Activated CD4-positive, alpha-beta T cell treated with anti-CD3 and anti-CD28 coated beads for 48 hours (primary cell): ENCODE results near the gene NFKB1.

Source experiments
- DNase-seq: peaks from one replicate; pipeline ENCODE4 v3.0.0-alpha.2; 2020

The NFKB1 gene

DNA sequence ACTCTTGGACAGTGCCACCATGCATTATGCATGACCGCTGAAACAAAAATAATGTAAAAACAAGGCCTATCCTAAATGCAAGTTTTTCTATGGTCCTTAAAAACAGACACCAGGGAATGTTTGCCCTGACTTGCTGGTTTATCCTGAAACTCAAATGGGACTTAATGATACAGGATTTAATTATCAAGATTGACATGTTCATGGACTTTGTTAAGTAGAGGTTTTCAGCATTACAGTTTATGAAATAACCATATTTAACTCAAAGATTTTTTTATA, 1.3 kb downstream of the NFKB1 start:
- no peak for DNase-seq

DNA sequence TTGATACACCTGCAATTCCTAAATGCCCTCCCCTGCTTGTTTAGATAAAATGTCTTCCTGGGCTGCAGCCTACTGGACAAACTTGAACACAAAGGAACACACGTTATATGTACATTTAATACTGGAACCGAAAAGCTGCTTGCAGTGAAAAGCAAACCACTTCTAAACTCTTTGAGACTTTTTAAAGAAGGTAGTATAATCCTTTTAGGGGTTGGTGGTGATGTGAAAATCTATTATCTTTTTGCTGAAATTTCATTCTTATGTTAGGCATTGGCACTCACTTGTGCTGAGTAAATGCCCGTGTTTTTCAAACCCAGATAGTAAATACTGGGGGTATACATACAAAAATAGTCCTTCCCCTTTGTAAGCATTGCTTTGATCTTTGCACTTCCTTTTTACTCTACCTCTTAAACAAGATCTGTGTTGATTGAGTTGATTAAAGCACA, 2.2 kb downstream of the NFKB1 start:
- DNase-seq, result no peak

DNA sequence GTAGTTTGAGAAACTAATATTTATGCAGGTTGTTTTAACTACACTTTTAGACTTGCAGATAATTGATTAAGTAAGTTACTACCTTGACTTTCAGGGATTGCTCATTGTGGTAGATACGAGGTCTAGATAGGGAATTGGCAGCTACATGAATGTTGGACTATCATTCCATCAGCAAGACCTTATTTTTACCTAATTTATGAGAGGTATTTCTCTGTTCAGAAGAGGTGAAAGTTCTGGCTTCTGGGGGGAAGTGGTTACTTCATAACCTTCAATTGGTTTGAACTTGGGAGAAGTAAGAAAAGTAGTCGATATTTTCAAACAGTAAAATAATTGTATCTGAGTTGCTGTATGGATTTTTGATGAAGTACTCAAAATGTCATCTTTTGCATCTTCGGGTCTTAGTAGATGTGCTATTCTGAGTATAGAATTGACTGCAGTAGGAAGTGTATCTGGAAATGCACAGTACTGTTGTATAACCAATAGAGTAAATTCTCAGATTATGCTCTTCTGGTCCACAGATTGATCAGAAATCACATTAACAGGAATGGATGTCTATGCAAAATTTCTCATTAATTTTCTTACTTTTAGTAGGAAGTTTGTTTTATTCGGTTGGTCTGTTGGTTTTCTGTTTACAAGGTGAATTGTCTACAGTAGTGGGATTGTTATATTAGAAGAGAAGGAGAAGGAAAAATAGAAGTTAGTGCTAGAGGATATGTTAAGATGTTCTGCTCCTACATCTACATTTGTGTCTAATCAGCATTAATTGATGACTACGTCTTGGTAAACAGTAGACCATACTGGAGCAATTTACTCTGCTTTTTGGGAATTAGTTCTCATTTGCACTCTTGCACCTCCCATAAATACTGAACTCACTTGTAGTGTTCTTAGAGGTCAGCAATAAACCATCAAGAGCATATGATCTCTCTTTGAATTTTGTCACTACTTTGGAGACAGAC, 3.0 kb downstream of the NFKB1 start:
- DNase-seq, result no peak

DNA sequence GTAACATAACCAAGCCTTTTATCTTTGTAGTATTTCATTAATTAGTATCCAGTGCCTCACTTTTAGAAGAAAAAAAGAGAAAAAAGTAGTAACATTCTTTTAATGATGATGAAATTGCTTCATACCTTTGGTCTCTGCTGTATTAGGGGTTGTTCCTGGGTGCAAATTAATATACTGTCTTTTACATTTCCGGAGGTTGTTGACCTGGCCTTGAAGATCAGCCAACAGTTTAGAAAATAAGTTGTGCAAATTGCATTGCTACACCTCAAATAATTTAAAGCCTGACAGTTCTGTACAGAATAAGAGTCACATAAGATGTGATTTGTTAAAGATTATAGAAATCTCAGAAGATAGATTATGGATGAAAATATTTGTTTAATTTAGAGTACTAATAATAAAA, 3.8 kb downstream of the NFKB1 start:
- no peak for DNase-seq

DNA sequence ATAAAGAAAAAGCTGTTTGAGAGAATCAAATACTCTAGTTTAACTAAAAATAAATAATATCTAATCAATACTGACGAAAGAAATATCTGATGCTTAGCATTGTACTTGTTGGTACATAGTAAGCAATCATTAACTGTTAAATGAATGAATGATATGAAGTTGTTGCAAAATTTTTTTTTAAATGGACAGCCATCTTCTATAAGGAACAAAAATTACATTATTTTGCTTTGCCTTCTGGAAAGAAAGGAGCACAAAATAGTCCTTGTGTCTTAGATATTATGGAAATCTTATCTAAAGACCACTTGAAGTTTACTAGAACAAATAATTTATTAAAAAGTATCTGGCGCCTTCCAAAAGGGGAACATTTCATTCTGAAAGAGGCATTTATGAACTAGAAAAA, 4.5 kb downstream of the NFKB1 start:
- DNase-seq, result no peak

DNA sequence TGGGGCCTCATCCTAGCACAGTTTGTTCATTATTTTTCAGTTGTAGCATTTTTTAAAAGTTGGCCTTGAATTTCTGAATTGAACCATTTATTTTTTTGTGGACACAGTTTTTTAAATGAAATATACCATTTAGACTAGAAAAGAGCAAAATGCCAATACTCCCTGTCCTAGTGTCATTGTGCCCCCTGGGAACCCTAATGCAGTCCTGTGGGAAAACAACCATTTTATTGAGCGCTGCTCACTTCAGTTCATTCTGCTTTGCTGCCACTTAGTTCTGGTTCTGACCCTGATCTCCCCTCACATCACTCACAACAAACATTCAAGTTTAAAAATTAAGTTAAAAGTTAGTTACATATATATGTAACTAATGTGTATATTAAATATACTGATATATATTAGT, 5.4 kb downstream of the NFKB1 start:
- DNase-seq, result no peak

DNA sequence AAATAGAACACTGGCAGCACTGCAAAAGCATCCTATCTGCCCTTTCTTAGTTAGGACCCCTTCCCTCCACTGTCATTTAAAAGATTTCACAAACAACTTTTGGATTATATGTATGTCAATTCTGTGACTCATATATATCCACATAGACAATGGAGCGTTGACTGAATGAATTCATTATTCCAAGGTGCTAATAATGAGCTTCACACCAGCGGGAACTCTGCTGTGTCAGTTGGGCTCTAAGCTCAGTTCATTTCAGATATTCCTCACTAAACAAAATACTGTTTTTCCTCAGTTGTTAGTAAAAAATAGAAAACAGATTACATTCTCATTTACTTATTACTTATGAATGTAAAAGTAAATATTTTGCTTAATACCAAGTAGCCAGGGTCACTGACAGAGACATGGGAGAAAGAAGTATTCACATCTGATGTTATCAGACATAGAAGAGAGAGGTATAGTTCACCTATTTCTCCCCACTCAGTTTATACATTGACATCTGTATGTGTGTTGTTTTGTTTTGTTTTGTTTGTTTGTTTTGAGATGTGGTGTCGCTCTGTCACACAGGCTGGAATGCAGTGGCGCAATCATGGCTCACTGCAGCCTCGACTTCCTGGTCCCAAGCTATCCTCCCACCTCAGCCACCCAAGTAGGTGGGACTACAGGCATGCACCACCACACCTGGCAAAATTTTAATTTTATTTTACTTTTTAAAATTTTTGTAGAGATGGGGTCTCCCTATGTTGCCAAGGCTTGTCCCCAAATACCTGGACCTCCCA, 10.9 kb downstream of the NFKB1 start:
- DNase-seq, result no peak

DNA sequence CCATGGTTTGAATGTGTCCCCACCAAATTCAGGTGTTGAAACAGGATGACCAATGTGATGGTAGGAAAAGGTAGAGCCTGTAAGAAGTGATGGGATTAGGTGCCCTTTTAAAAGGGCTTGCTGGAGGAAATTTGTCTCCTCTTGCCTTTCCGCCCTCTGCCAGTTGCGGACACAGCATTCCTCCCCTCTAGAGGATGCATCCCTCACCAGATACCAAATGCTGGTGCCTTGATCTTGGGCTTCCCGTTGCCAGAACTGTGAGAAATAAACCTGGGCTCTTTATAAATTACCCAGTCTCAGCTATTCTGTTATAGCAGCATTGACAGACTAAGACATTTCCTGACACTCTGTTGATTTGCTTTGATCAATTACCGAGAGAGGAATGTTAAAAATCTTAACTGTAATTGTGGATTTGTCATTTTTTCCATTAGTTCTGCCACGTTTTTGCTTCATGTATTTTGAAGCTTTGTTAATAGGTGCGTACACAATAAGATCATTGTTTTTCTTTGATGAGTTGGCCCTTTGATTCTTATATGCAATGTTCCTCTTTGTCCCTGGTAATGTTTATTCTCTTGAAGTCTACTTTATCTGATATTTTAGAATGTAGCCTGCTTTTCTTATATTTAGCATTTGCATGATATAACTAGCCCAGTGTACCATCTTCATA, 13.3 kb downstream of the NFKB1 start:
- DNase-seq, result no peak

DNA sequence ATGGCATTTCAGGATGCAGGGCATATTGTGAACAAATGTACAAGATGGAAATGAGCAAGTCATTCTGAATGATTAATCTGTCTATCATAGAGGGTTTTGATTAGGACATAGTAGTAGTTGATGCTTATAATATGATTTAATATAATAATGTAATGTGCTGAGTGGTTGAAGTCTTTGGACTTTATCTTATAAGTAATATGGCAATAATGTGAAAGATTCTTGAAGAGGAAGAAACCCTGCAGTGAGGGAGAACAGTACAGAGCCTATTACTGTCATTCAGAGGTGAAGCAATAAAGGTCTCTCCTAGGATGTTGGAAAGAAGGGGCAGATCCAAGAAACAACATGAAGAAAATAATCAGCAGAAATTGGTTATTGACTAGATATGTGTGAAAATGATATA, 16.6 kb downstream of the NFKB1 start:
- no peak for DNase-seq

DNA sequence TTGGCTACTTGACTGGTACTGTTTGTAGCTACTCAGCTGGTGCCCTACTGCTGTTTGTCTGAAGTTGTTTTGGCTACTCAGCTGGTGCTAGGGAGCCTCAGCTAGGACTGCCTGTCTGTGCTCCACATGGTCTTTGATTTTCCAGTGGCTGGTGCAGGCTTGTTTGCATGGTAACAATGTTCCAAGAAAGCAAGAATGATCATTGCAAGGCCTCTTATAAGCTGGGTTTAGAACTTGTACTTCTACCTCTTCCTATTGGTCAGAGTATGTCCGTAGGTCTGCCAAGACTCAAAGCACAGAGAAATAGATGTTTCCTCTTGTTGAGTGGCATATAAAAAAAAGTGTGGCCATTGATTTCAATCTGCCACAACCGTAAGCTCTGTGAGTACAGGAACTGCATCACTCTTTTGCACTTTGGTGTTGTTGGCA, 17.6 kb downstream of the NFKB1 start:
- no peak for DNase-seq

DNA sequence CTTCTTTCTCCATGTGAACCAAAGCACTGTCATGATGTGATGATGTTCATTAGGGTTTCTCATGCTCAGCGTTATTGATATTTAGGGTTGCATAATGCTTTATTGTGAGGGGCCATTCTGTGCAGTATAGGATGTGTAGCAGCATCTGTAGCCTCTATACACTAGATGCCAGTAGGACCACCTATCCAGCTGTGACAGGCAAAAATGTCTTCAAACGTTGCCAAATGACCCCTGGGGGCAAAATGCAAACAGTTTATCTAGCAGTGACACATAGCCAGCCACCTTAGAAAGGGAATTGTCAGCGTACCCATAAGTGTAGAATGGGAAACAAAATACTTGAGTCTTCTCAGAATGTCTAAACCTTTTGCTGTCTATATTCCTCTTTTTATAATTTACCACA, 18.8 kb downstream of the NFKB1 start:
- no peak for DNase-seq

DNA sequence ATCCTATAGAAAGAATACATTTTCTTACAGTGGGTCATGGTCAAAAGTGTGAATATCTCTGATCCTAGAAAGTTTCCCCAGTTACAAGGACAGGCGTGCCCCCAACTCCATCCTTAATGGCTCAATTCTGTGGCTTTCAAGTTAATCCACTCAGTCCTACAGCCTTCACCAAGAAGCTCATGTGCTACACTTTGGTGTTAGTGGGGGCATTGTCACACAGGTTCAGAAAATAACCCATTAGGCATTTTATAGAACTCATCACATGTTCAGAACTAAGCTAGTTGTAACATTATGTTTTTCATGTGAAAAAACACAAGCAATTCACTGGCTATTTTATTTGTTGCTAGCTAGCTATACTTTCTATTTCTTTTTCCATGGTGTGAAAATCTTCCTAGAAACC, 20.4 kb downstream of the NFKB1 start:
- no peak for DNase-seq

DNA sequence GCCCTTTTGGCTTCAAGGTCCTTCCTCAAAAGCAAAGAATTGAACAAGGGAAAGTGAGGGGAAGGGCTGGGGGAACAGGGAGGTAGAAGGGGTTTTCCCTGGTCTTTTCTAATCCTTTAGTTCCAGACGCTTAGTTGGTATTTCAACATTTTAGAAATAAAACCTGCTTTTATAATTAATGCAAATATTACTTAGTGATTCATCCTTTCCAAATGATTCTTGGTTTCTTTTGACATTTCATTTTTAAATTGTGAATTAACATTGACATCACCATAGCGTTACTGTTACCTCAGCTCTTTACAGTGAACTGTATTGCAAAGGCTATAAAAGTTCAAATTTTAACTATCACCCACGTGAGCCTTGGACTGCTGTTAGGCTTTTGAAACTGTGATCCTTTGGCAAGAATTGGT, 20.9 kb downstream of the NFKB1 start:
- no peak for DNase-seq

DNA sequence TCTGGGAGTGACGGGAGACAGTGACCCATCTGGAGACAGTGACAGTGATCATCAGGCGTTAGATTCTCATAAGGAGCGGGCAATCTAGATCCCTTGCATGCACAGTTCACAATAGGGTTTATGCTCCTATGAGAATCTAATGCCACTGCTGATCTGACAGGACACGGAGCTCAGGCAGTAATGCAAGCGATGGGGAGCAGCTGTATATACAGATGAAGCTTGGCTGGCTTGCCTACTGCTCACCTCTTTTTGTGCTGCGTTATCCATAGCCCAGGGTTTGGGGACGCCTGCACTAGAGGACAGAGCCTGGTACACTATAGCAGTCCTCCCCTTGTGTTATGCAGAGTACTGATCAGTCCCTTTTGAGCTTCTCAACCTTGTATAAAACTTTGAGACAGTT, 23.5 kb downstream of the NFKB1 start:
- DNase-seq, result no peak

DNA sequence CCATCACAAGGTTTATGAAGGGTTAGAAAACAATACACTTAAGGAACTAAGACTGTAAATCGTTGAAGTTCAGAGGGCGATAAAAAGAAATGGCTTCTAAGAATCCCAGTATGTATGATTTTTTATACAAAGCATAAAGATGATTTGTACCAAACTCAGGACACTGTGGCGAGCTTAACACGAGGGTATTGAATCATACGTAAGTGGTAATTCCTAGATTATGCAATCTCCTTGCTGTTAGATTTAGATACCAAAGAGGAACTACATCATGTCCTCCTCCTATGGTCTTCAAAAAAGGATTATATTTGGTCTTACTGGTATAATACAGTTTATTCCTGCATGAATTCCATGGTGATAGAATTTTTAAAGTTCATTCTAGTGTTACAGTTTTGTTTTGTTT, 23.9 kb downstream of the NFKB1 start:
- no peak for DNase-seq

DNA sequence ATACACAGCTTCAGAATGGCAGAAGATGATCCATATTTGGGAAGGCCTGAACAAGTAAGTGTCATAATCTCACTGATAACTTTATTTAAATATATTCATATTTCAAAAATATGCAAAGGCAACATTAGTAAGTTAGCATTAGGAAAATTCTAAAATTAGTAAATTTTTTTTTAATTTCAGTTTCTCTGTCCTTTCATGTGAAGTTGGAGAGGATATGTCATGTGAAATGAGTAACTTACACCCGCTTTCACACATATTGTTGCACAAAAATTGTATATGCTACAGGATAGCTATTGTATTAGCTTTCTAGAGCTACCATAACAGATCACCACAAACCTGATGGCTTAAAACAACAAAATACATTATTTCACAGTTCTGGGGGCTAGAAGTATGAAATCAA, 24.3 kb downstream of the NFKB1 start:
- DNase-seq, result no peak

DNA sequence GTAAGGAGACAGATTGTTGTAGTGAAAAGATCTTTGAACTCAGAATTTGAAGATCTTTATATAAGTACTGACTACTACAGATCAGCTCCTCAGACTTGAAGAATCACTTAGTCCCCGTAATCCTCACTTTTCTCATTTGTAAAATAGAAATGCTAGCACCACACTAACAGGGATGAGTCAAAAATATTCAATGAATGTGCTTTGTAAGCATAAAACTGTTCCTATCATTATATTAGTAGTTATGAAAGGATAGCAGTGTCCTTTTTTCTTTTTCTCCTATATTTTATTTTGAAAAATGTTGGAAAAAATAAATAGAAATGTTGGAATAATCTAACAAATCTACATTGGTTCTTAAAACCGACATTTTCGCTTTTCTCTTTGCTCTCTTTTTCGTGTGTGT, 25.4 kb downstream of the NFKB1 start:
- DNase-seq, result no peak

DNA sequence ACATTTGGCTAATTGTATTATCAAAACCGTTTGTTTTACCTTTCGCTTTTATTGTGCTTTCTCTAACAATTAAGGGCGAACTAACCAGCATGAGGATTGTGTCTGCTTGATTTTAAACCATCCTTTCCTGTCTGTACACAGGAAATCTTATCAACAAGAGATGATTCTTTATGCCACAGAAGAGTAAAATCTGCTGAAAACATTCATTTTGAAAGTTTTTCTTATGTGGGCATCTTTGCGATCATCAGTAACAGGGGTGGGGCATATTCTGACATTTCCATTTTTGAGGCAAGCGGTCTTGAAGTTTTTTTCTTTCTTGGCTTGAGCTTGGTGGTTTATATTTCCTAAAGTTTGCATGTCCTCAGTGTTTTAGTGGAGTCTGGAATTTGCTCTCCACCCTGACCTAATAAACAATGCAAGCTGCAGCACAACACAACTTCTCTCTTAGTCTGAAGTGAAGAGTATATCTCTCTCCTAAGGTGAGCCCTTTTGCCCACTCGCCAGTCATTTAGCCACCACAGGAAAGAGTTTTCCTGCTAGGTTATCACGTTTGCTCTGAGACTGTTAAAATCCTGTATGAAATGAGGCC, 26.6 kb downstream of the NFKB1 start:
- DNase-seq, result no peak

DNA sequence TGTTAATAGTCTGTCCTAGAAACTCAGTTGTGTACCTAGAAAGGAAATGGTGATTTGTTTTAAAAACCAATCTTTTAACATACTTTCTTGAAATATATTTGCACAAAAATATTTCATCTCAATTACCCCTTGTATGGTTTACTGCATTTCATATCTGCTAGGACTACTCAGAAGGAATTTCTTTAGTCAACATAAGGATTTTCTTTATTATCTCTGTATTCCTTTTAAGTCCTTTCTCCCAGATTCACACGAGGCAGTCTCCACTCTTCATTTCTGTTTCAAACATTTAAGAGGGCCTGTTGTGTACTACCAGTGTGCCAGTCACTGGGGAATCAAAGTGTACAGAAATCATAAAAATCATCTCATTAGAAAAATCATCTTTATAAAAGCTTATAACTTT, 28.8 kb downstream of the NFKB1 start:
- no peak for DNase-seq

DNA sequence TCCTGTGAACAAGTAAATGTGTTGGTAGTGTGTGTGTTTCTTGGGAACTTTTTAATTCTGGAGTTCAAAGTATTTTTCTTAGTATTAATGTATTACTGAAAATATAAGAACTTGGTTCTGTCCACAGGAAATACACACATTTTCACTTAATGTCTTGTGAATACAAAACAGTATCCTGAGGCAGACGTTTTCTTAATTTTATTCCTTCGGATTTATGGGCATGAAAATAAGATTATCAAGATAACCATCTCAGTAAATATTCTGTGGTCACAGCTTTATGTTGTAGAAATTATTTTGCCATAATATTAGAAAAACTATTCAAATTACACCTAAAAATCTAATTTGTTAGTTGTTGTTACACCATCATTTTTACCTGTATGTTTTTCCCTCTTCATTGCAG, 29.8 kb downstream of the NFKB1 start:
- no peak for DNase-seq

DNA sequence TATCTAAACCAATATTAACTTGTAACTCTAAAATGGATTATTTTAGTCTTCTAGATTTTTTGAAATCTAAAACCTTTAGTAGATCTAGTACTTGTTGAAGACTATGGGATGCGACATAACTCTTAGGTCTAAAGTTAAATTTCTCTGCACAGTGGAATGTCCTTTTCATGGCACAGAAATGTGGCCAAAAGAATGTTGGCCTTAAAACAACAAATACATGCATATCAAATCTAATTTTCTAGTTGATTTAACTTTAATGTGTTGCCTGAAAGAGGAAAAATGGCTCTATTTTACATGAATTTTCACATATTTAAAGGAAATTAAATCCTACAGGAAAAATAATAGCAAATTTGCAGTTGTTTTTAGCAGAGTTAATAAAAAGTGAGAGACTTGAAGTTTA, 30.3 kb downstream of the NFKB1 start:
- DNase-seq, result no peak

DNA sequence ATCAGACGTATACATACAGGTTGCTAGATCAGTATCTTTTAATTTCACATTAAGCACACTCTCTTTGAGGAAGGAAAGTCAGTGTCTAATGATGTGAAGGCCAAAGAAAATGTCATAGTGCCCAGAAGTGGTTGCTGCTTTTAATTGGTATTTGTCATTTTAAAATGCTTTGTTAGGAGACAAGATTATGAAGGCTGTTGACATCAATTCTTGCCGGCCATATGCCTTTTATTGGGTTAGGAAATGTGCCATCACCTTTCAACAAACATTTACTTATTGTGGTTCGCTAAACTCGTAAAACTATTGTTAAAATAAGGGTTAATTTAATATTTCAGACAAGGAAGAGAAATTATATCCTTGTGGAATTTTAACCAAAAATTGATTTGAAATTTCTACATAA, 32.2 kb downstream of the NFKB1 start:
- no peak for DNase-seq

DNA sequence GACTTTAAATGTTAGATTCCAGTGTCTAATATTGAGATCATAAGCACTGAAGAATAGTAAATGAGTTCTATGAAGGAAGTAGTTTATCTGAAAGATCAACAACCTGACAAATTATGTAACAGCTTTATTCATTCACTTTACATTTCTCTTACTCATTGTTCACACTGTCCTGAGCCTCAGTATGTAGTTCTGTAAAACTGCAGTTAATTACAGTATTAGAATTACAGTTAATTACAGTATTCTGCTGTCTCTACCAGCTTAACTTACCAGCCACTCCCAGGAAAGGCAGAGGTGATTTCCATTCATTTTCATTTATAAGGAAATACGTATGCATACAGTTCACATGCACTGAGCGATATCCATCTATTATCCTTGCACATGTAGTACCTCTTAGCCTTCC, 32.7 kb downstream of the NFKB1 start:
- no peak for DNase-seq

DNA sequence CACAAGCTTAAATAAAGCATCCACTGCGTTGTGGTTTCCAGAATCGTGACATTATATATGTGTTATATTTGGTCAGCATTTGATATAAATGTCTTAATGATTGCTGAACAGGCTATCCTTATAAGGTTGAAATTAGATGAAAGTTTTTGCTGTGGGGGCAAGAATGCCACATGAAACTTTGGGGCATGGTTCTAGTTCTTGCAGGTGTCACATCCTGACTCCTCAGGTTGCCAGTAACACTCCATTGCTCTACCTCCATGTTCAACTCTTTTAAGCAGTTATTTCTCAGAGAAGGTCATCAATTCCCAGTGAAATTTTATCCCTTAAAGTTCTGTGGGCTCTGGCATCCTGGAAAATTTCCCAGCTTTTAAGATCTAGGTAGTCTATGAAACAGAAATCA, 33.7 kb downstream of the NFKB1 start:
- DNase-seq, result no peak
